ENCODE measurements around the gene RTRAF. TPM values are rescaled to one million over a fixed set of nuclear protein-coding genes. Genes with fewer than 3 reads are reported as not detected.

The RTRAF gene
- total and polyA plus RNA-seq, 2 of the 8 experiments (the other 6 are each of a cell fraction or from before 2014, with no cell fraction given) = 149 to 359 TPM

GRCh38 chr14:52049721-52050588 lies 60.6 kb downstream of the RTRAF start:
- CTCF ChIA-PET (ENCODE audit: partially characterized antibody) = interaction anchor here (1.8 to 10.0 kb wide), 3 partner anchors 9 to 35 kb away, joined by 6 to 135 read pairs (median 13); partner anchors contain the start of gene NID2
- POLR2A ChIA-PET (ENCODE audit: partially characterized antibody) = no interaction called here
- TF ChIP-seq JUND (IDR thresholded peaks at IDR 0.05; ENCODE audit: low read length) (no peak), GTF2F1 (IDR thresholded peaks at IDR 0.05; ENCODE audit: borderline replicate concordance, low read depth, low read length) (no peak), TEAD4 (IDR thresholded peaks at IDR 0.05; ENCODE audit: low read depth, low read length) (no peak), NANOG (IDR thresholded peaks at IDR 0.05; ENCODE audit: insufficient read depth, low read depth, low read length, poor library complexity, severe bottlenecking) (no peak), RXRA (IDR thresholded peaks at IDR 0.05; ENCODE audit: insufficient read depth, low read depth, low read length) (no peak), ATF3 (IDR thresholded peaks at IDR 0.05; ENCODE audit: insufficient read depth, low read depth, low read length) (no peak)

More at GRCh38 chr14:52049721-52050588, 60.6 kb downstream of the RTRAF start:
- no peaks in the 10 kb centered on the region for H3K23me2 ChIP-seq (ENCODE audit: low read depth, low read length)
- no peak overlapping the region for H2AFZ ChIP-seq (ENCODE audit: low read length)
- no peaks in the 10 kb centered on the region for H3K79me1 ChIP-seq (ENCODE audit: low read depth, low read length)
- DNase-seq (ENCODE audit: low read depth in 1 of 2, low spot score in 2 of 2) = no peak
- no peak overlapping the region for H3K56ac ChIP-seq (replicated peaks; ENCODE audit: insufficient read length, low read depth, low read length)
- H4K5ac ChIP-seq (ENCODE audit: insufficient read length, low read depth, low read length) = no peak overlapping the region
- H3K4me1 ChIP-seq (replicated peaks in 1 of 4; ENCODE audit: control insufficient read depth in 3 of 4, insufficient read depth in 4 of 4, low read length in 3 of 4) = peaks cover 0 to 5% (median 1%) of the 10 kb centered on the region in 4 experiments; a peak in 3 of 7 replicates
- no peak overlapping the region for H2BK20ac ChIP-seq (ENCODE audit: low read length)
- no peak overlapping the region for H2AK5ac ChIP-seq (ENCODE audit: low read depth, low read length)
- H3K36me3 ChIP-seq (ENCODE audit: control insufficient read depth in 2 of 4, insufficient read depth in 4 of 4, low read length in 3 of 4) = no peaks in the 10 kb centered on the region
- H2BK5ac ChIP-seq (ENCODE audit: low read depth, low read length) = no peak overlapping the region
- H2BK12ac ChIP-seq (ENCODE audit: low read depth, low read length) = no peak overlapping the region
- H3K14ac ChIP-seq (ENCODE audit: insufficient read length) = no peak overlapping the region
- H3K27ac ChIP-seq (ENCODE audit: low read depth, low read length) = no peak overlapping the region
- H3K27me3 ChIP-seq (replicated peaks in 1 of 4; ENCODE audit: control insufficient read depth in 3 of 4, extremely low read depth in 1 of 4, insufficient read depth in 3 of 4, low read length in 3 of 4) = no peaks in the 10 kb centered on the region
- WGBS, 2 experiments (ENCODE audit: extremely low coverage in 1 of 2, insufficient coverage in 1 of 2, insufficient read length in 1 of 2, insufficient replicate concordance in 2 of 2, low coverage in 1 of 2, low lambda C conversion rate in 2 of 2, missing lambda C conversion rate in 1 of 2) = 86% methylated on average over 6 of the region's 6 CpGs; no CpG with 5 or more reads in 1 of the 2 experiments
- no peak overlapping the region for H4K8ac ChIP-seq (ENCODE audit: extremely low read depth, insufficient read depth, low read length)
- no peak overlapping the region for H3K4me2 ChIP-seq (ENCODE audit: insufficient read depth in 1 of 2, low read depth in 2 of 2, low read length in 2 of 2)
- no peak overlapping the region for H3K23ac ChIP-seq (ENCODE audit: insufficient read length)
- no peak overlapping the region for H2BK15ac ChIP-seq (ENCODE audit: low read length)
- no peak overlapping the region for H3K9ac ChIP-seq (replicated peaks in 1 of 4; ENCODE audit: extremely low read depth in 1 of 4, low read depth in 3 of 4, low read length in 3 of 4)
- H3K79me2 ChIP-seq (ENCODE audit: control insufficient read depth in 1 of 2, insufficient read depth in 2 of 2, low read length in 2 of 2) = no peaks in the 10 kb centered on the region
- H2BK120ac ChIP-seq (replicated peaks; ENCODE audit: low read depth, low read length) = no peak overlapping the region
- no peaks in the 10 kb centered on the region for H3K9me3 ChIP-seq (ENCODE audit: insufficient read depth in 2 of 2, low read depth in 1 of 2, low read length in 1 of 2)
- no peak overlapping the region for H3K4ac ChIP-seq (replicated peaks; ENCODE audit: insufficient read length, low read depth, low read length)
- no peak overlapping the region for H4K91ac ChIP-seq (replicated peaks; ENCODE audit: insufficient read length, low read length)
- no peak overlapping the region for H3K18ac ChIP-seq (ENCODE audit: extremely low read depth, low read length)
- FAIRE-seq = no peak
- H3K4me3 ChIP-seq (ENCODE audit: extremely low read depth in 1 of 4, insufficient read depth in 2 of 4, low read depth in 3 of 4, low read length in 4 of 4) = no peak overlapping the region
- no peaks in the 10 kb centered on the region for H4K20me1 ChIP-seq (replicated peaks in 1 of 2; ENCODE audit: control insufficient read depth in 1 of 2, insufficient read depth in 2 of 2, low read length in 2 of 2)

Measured in H1 (cell line).